NCI-H774 (cell line): ENCODE data around the gene CEMIP.

Experiments used
- DNase-seq: peaks from one replicate; lab custom pipeline; 2025; lab: John Stamatoyannopoulos, UW

The CEMIP gene

DNA sequence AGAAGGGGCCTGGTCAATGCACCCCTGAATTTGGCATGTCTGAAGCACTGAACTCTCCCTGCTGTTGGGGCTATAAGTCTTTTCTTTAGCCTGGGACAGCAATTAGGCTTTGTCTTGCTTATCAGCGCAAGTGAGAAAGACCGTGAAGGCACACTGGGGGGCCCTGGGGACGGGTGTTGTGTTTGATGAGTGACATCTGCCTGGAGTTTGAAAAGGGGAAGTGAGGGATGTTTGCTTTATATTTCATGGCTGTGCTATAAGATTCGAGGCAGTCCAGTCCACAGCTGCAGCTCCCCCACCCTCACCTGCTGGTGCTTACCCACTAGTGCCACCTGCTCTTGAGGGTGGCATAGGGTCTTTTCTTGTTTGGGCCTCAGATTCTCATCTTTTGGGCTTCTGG is 44.8 kb downstream of the CEMIP start:
- DNase-seq, result no peak

DNA sequence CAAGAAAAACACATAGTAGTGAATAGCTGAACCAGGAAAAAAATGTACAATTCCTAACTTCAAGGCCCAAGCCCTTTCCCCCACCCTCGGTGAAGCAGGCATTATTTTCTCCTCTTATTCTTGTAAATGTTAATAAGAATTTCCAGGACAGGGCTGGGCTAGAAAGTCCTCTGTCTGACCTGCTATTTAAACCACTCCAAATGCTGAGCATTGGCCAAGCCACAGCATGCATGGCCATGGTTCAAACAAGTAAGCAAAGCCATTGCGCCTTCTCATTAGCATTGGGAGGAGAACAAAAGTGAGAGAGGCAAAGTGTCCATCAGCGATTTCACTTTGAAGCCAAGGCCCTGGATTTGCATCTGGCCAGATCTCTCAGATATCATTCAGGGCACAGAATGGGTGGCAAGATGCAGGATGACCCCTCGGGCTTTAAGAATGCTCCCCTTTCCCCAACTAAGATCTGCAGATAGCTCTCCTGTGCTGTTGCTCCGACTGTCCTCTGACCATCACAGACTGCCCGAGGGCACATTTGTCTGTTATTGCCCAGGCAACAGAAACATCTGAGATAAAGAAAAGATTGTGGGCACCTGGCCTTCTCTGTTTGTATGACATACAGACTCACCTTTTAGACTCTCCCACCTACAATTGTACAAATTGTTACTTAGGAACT is 46.3 kb downstream of the CEMIP start:
- DNase-seq, result peak; percentile 47

DNA sequence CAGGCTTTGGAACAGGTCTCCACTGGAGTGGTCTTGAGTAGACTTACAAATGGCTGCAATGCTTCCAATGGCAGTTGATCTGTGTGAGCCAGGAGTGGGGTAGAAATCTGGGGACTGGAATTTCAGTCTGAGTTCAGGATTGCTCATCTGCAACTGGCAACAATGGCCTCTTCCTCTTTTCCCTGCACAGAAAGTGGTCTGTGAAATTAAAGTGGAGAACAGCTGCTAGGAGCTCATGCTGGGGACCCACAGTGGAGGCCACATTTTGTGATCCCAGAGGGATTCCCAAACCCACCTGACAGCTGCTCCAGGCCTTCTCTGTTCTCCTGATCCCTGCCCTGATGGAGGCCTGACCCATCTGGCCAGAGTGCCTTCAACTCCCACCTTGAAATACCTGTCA is 49.6 kb downstream of the CEMIP start:
- no peak for DNase-seq

DNA sequence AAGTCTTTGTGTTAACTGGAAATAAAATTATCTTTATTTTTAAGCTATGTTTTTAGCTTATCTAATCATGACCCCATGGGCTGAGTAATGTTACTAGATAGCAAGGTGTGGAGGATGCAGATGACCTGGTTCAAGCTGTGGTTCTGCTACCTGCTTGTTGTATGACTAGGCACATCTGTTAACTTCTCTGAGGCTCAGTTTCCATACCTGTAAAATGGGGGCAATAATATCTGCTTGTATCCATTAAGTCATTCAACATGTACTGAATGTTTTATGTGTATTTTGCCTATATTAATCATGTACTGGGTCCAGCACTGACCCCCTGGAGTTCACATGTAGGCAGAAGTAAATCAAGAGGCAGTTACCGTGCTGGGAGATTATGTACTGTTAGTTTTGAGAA is 51.5 kb downstream of the CEMIP start:
- DNase-seq, result no peak

DNA sequence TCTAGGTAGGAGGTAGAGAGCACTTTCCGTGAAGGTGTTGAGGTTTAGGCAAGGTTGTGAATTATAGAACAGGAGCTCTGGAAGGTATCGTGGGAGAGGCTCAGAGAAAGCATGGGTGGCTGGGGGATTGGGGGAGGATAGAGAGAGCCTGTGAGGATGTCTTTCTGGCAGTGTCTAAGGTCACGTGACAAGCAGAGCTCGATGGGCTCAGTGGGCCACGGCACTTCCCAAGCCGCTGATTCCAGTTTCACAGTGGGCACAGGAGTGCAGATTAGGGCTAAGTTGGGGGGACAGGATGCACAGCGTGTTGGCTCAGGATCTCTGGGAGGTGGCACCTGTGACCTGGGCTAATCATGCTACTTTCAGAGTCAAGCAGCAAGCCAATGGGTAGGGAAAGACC is 52.0 kb downstream of the CEMIP start:
- DNase-seq, result no peak

DNA sequence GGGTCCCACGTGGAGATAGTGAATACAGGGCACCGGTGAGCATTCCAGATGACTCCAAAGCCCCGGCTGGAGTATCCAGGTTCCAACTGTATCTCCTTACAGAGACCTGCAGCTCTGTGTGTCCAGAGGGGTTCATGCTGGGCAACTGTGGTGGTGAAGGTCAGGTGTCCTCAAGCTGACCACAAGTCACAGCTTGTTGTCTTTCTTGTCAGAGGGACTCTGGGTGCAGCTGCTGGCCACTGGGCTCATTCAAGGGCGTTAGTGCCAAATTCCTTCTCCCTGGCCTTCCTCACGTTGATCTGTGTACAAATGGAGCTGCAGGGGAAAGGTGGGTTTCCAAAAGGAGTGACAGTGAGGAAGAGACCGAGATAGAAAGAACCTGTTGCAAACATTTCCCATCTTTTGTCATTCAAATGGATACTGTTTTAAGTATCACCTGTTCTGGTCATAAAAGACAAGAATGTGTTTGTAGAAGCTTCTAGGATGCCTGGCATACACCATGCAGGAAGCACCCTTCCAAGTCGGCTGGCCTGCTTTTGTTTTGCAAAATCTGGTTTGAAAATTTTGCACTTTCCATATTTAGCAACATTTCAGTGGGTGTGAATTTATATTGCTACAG is 52.5 kb downstream of the CEMIP start:
- DNase-seq, result no peak

DNA sequence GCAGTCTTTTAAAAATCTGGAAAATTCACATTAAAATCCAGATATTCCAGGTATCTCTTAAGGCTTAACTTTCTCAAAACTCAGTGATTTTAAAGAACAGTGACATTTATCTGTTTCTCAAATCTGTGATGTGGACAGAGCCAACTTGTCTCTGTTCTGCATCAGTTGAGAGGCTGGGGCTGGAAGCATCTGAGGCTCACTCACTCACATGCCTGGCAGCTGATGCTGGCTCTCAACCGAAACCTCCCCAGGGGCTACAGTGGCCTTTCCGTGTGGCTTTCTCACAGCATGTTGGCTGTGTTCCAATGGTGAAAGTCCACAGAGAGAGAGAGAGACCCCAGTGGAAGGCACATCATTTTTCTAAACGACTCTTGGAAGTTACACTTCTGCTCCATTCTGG is 53.5 kb downstream of the CEMIP start:
- DNase-seq, result no peak

DNA sequence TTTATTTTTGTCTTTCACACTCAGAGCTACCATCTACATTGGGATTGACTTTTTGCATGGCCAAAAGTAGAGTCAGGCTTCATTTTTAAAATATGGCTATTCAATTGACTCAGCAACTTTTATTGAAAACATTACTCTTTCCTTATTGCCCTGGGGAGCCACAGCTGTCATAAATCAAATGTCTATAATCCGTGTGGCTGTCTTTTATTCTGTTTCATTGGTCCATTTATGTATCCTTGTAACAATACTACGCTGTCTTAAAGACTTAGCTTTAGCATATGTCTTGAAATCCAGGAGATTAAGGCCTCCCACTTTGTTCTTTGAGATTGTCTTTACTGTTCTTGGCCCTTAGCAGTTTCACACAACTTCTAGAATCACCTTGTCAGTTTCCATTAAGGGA is 55.2 kb downstream of the CEMIP start:
- no peak for DNase-seq

DNA sequence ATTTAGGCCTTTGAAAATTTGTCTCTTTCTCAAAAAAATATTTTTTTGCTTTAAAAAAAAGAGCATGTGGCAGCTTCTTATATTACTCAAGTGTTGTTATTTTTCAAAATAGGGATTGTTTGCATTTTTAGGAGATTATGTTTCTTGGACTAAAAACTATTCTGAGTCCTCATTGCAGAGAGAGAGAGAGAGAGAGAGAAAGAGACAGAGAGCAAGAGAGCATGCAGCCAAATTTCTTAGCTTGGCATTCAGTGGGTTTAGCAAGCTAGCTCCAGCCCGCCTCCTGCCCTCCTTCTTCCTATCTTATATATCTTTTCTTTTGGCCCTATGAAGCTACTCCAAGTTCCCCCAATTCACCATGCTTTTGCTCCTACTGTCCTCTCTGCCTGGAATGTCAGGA is 55.7 kb downstream of the CEMIP start:
- DNase-seq, result no peak

DNA sequence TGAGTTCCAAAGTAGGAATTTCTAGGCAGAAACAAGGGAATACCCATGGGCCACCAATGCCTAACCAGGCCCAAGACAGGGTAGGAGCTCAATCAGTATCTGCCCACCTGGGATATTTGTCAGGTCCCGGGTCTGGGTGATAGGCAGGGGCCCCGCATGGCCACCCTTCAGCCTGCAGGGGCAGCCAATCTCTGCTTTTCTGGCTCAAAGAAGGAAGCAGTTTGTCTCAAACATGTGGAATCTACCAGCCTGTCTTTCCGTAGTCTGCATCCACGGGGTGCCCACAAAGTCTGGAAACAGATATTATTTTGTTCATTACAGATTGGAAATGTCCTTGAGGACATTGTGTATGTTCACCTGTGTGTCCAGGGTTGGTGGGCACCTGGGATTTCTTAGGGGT is 56.2 kb downstream of the CEMIP start:
- no peak for DNase-seq

DNA sequence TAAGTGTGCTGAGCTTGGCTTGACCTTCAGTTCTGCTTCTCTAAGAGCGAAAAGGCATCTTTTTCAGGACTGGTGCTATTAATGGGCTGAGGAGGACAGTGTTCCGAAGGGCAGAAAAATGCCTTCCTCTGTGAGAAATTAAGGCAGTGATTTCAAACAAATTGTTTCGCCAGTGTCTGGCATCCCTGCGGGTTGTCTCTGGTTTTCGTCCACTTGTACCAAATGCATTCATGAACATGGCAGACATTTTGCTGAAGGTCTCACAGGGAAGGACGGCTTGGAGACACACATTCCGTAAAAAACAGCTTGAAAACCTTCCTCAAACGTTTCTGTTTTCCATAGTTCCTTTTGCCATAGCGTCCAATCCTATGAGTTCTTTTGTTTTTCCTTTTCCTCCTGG is 57.1 kb downstream of the CEMIP start:
- no peak for DNase-seq

DNA sequence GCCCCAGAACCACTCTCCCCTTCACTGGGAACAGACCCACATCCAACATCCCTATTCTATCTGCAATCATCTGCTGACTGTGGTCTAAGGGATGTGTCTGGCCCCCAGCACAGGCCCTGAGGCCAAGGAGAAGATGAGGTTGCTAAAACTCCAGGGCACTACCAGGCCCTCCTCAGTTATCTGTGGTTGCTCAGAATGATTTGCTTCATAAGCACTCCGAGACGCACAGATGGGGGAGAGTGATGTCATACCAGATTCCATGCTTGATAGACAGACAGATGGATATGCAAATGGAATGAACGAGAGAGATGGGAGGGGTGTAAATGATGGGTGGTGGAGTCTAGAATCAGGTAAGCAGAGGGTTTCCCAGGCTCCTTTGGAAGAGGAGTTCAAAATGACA is 57.8 kb downstream of the CEMIP start:
- no peak for DNase-seq

DNA sequence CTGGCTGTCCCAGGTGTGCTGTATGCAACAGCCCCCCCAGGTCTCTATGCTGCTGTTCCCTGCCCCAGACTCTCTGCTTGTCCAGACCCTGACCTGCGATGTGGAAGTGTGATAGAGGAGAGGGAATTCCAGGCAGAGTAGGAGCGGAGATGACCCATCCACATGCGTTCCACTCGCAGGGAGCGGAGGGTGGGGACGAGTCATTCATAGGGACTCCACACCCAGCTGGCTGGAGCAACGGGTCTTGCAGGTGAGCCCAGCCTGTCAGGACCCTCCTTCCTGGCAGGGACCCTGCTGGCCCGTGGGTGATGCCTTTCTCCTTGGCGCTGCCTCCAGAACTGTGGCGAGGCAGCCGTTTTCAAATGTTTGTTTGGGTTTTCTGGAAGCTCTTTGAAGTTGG is 58.8 kb downstream of the CEMIP start:
- no peak for DNase-seq

DNA sequence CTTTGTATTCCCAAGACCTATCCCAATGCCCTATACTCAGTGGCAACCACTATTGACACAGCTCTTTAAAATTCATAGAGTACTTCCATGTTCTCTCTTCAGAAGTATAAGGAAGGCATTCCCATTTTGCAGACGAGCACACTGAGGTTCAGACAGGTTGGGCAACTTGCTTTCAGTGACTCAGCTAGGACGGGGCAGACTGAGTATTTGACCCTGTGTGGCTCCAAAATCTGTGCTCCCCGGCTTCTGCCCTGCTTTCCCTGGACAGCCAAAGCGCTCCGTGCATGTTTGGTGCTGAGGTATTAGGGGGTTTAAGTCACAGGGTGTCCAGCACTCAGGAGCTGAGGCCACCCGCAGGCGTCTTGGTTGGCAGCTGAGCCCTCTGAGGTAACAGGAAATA is 59.5 kb downstream of the CEMIP start:
- no peak for DNase-seq

DNA sequence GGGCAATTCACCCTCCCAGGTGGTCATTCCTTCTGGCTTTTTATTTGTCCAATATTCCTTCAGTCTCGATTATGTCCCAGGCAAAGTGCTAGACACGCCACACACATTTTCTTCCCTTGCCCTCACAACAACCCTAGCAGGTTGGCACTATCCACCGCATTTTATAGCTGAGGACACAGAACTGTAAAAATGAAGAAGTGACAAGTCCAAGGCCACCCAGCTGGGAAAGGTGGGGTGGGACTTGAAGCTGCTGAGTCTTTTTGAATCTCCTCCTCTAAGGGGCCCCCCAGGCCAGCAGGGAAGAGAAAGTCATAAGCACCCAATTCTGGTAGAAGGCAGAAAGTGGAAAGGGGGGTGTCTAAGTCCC is 60.6 kb downstream of the CEMIP start:
- no peak for DNase-seq

DNA sequence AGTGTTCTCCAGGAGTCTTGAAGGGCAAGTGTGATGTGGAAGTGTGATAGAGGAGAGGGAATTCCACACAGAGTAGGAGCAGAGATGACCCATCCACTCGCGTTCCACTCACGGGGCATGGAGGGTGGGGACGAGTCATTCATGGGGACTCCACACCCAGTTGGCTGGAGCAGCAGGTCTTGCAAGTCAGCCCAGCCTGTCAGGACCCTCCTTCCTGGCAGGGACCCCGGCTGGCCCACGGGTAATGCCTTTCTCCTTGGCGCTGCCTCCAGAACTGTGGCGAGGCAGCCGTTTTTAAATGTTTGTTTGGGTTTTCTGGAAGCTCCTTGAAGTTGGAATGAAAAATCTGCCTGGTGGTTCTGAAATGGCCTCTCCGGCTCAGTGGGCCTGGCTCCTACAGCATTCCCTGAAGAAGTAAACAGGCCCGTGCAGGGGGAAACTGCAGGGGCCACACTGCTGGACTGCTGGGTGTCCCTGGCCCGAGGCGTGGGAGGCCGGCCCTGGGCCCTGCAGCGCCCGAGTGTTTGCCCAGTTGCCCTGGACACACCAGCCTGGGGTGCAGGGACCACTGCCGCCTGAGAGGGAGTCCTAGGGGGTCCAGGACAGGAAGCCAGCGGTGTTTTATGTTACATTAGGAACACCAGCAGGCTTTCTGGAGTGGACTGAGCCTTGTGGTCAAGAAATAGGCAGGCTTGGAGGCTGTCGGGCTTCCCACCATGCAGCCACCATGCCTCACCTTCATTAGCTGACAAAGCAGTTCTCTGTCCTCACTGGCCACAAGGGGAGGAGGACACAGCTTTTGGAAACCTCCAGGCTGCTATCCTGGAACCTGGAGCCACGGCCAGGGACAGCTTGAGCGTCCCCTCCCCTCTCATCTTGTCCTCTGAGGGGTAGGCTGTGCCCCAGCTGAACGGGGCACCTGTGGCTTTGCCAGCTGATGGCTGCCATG is 61.3 kb downstream of the CEMIP start:
- no peak for DNase-seq

DNA sequence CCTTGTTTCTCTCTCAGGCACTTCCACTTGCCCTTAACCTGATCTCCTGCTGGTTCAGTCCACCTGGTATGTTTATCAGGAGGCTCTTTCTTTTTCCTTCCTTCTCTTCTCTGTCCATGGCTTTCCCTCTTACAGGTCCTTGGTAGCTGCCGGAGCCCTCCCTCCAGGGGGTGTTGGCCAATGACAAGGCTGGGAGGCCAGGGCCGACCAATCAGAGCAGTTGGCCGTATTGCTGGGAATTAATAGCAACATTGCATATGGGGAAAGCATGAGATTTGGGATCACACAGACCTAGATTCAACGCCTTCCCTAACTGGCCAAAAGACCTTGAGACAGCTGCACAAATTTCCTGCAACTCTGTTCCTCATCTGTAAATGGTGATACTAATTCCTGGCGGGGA is 62.4 kb downstream of the CEMIP start:
- DNase-seq, result no peak

DNA sequence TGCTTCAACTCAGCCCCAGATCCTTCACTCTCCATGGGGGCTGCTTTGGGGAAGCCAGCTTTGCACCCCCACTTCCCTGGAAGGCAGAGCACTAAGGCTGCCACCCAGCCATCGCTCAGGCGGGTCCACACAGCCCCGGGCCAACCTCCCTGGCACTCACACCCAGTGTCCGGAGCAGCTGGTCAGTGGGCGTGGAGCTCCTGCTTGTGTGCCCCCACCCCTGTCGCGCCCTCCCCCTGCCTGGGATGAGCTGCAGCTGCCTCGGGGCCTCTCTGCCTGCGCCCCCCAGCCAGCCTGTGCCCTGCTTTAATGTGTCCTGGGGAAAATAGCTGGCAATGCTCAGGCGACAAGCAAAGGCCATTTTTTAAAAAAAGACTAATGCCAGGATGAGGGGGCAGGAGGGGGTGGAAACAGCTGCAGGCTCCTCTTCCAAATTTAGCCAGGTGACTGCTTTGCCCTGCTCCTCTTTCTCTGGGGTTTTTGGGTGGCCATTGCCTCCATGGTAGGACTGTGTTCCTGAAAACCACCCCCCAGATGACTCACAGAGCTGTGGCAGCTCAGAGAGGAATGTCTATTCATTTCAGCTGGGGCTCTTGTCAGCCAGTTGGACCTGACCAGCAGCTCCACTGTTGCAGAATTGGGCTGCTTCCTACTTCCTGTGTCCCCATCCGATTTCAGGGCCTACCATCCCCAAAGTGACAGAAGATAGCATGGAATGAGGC is 65.0 kb downstream of the CEMIP start:
- DNase-seq, result no peak

DNA sequence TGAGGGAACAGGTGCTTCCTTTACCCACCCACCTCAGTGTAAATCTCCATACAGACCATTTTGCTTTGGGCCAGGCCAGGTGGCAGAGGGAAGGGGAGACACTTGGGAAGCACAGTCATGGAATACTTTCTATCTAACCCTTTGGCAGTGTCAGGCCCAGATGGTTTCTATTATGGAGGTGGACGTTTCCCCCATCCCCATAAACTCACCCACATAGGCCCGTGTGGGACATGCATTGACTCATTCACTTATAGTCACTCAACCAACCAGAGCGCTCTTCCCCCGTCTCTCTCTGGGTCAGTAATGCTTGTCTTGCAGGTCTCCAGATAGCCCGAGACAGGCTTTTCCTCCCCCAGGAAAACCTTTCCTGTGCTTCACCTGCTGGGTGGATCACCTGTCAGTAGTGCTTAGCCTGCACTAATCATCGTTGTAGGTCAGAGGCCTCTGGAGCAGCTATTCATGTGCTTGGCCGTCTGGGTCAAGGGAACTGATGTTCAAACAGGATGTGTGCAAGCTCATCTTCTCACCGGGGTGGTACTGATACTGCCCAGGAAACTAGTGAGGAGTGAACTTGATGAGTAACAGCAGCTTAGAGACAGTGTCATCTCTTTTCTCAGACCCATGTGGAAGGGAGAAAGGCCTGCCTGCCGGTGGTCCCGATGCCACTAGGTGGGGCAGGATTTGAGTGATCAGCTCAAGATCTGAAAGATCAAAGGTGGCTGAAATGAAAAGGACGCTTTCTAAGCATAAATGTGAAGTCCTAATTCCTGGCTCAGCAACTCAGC is 67.1 kb downstream of the CEMIP start:
- DNase-seq, result no peak

DNA sequence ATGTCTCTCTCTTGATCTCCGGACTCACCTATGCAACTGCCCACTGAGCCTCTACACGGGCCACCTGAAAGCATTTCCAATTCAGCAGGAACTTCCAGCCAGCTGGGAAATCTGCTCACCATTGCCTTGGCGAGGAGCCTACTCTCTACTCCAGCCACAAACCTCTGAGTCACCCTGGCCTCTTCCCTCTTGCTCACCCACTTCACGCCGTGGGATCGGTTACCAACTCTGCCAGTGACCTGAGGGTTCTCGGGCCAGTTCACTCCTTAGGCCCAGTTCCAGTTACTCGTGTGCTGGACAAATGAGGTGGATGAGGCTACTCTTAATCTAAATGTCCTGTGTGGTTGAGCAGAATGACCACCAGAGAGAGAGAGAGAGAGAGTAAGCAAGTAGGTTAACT is 70.1 kb downstream of the CEMIP start:
- no peak for DNase-seq

DNA sequence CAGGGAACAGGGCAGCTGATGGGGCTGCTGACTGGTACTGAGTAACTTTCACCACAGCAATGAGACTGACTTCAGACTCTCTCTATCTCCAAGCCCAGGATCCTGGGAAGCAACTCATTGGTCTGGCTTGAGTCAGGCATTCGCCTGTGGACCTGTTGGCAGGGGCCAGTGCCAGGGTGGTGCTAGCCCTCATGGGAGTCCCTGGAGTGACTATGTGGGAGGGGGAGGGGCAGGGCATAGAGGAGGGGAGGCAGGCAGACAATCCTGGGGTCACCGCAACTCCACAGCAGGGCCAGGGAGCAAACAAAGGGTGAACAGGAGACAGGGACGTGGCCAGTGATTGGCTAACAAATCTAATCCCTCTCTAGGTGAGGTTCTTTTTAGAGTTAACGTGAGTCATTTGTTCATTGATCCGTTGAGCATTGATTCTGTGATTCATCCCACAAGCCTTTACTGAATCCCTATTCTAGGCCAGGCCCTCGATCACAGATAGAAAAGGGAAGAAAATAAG is 71.8 kb downstream of the CEMIP start:
- no peak for DNase-seq

DNA sequence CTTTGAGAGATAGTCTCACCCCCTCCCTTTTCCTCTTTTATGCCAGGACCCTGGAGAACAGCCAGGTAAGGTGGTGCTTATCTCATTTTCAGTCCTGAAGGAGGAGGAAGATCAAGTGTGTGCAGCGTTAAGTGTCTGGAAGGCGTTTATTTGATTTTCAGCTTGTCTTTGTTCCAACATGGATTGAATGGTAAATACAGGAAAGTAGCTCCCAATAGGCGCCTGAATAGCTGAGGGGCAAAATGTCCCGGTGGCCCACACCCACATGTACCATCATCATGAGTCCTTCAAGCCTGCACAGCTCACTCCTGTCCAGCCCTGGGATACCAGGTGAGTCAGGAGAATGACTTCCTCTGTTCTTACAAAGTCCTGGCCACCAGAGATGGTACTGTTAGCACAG is 73.5 kb downstream of the CEMIP start:
- no peak for DNase-seq
